ENCODE data around the gene ADAMTSL1. TPM values are rescaled to one million over a fixed set of nuclear protein-coding genes. Genes with fewer than 3 reads are reported as not detected.

The ADAMTSL1 gene
- total and polyA plus RNA-seq, 2 of the 8 experiments (the other 6 are each of a cell fraction or from before 2014, with no cell fraction given) = 0.84 to 1.1 TPM

DNA sequence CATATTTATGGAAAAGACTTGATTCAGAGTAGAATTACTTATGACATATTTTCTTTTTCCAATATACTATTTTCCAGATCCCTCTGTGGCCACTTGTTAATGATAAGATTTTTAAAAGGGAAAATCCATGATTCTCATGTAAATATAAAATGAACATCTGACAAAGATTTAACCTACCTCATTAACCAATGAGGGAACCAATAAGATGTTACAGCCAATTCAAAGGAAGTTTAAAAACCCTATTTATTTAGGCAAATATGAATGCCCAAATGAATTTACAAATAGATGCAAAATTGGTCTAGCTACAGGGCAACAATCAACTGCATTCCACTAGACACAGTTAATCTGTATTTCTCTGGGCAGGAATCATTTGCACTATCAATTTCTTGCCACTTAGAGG, 226.8 kb downstream of the ADAMTSL1 start:
- ChIA-PET CTCF (ENCODE audit: partially characterized antibody) (interaction anchor here (1.9 kb wide), 1 partner anchor 9 kb away, joined by 5 read pairs; no protein-coding TSS in a partner anchor), POLR2A (ENCODE audit: partially characterized antibody) (no interaction called here)
- H3K36me3 ChIP-seq (ENCODE audit: control insufficient read depth in 2 of 4, insufficient read depth in 4 of 4, low read length in 3 of 4) = no peaks in the 10 kb centered on the region
- no peak overlapping the region for H2BK120ac ChIP-seq (replicated peaks; ENCODE audit: low read depth, low read length)
- H2AK5ac ChIP-seq (ENCODE audit: low read depth, low read length) = no peak overlapping the region
- no peak overlapping the region for H3K56ac ChIP-seq (replicated peaks; ENCODE audit: insufficient read length, low read depth, low read length)
- no peak overlapping the region for H2BK12ac ChIP-seq (ENCODE audit: low read depth, low read length)
- no peak overlapping the region for H4K91ac ChIP-seq (replicated peaks; ENCODE audit: insufficient read length, low read length)
- H3K23me2 ChIP-seq (ENCODE audit: low read depth, low read length) = peaks cover 1% of the 10 kb centered on the region; the same call in 1 of the 2 replicates
- H3K79me1 ChIP-seq (ENCODE audit: low read depth, low read length) = no peaks in the 10 kb centered on the region
- H3K4me2 ChIP-seq (ENCODE audit: insufficient read depth in 1 of 2, low read depth in 2 of 2, low read length in 2 of 2) = no peak overlapping the region
- H4K5ac ChIP-seq (ENCODE audit: insufficient read length, low read depth, low read length) = no peak overlapping the region
- H2BK20ac ChIP-seq (ENCODE audit: low read length) = no peak overlapping the region
- no peak overlapping the region for H3K14ac ChIP-seq (ENCODE audit: insufficient read length)
- H3K4me3 ChIP-seq (ENCODE audit: extremely low read depth in 1 of 4, insufficient read depth in 2 of 4, low read depth in 3 of 4, low read length in 4 of 4) = no peak overlapping the region
- peaks cover 7 to 10% of the 10 kb centered on the region in 2 experiments; a peak in 3 of 4 replicates for H3K9me3 ChIP-seq (ENCODE audit: insufficient read depth in 2 of 2, low read depth in 1 of 2, low read length in 1 of 2)
- H2AFZ ChIP-seq (ENCODE audit: low read length) = no peak overlapping the region
- H3K4ac ChIP-seq (replicated peaks; ENCODE audit: insufficient read length, low read depth, low read length) = no peak overlapping the region
- H4K8ac ChIP-seq (ENCODE audit: extremely low read depth, insufficient read depth, low read length) = no peak overlapping the region
- no peak overlapping the region for H3K9ac ChIP-seq (replicated peaks in 1 of 4; ENCODE audit: extremely low read depth in 1 of 4, low read depth in 3 of 4, low read length in 3 of 4)
- no peak overlapping the region for H2BK15ac ChIP-seq (ENCODE audit: low read length)
- H3K18ac ChIP-seq (ENCODE audit: extremely low read depth, low read length) = no peak overlapping the region
- H4K20me1 ChIP-seq (replicated peaks in 1 of 2; ENCODE audit: control insufficient read depth in 1 of 2, insufficient read depth in 2 of 2, low read length in 2 of 2) = no peaks in the 10 kb centered on the region
- FAIRE-seq = no peak
- H3K27me3 ChIP-seq (replicated peaks in 1 of 4; ENCODE audit: control insufficient read depth in 3 of 4, extremely low read depth in 1 of 4, insufficient read depth in 3 of 4, low read length in 3 of 4) = no peaks in the 10 kb centered on the region
- DNase-seq (ENCODE audit: low read depth in 1 of 2, low spot score in 2 of 2) = no peak
- no peak overlapping the region for H2BK5ac ChIP-seq (ENCODE audit: low read depth, low read length)
- H3K27ac ChIP-seq (ENCODE audit: low read depth, low read length) = no peak overlapping the region
- no peaks in the 10 kb centered on the region for H3K4me1 ChIP-seq (replicated peaks in 1 of 4; ENCODE audit: control insufficient read depth in 3 of 4, insufficient read depth in 4 of 4, low read length in 3 of 4)
- no peaks in the 10 kb centered on the region for H3K79me2 ChIP-seq (ENCODE audit: control insufficient read depth in 1 of 2, insufficient read depth in 2 of 2, low read length in 2 of 2)
- no peak overlapping the region for H3K23ac ChIP-seq (ENCODE audit: insufficient read length)
- no peak for TF ChIP-seq POU5F1 (IDR thresholded peaks at IDR 0.05; ENCODE audit: low read depth, low read length)
- TF ChIP-seq, protein P1, sequence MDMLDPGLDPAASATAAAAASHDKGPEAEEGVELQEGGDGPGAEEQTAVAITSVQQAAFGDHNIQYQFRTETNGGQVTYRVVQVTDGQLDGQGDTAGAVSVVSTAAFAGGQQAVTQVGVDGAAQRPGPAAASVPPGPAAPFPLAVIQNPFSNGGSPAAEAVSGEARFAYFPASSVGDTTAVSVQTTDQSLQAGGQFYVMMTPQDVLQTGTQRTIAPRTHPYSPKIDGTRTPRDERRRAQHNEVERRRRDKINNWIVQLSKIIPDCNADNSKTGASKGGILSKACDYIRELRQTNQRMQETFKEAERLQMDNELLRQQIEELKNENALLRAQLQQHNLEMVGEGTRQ (IDR thresholded peaks at IDR 0.05; ENCODE audit: low read length) = no peak
- no peak for TF ChIP-seq ZNF274 (IDR thresholded peaks at IDR 0.05; ENCODE audit: borderline replicate concordance, extremely low read depth, low read length)
- no peak for TF ChIP-seq RFX5 (IDR thresholded peaks at IDR 0.05; ENCODE audit: borderline replicate concordance, low read depth, low read length)
- no peak for TF ChIP-seq KDM1A (IDR thresholded peaks at IDR 0.05; ENCODE audit: borderline replicate concordance, low read length)
- no peak for TF ChIP-seq CTBP2 (IDR thresholded peaks at IDR 0.05; ENCODE audit: borderline replicate concordance, insufficient read depth, insufficient read length, low read length)
- no peak for TF ChIP-seq RXRA (IDR thresholded peaks at IDR 0.05; ENCODE audit: insufficient read depth, low read depth, low read length)
- no peak for TF ChIP-seq BACH1 (IDR thresholded peaks at IDR 0.05; ENCODE audit: low read length)
- TF ChIP-seq EGR1 (IDR thresholded peaks at IDR 0.05; ENCODE audit: borderline replicate concordance, low read depth, low read length) = no peak
- no peak for TF ChIP-seq GABPA (IDR thresholded peaks at IDR 0.05; ENCODE audit: borderline replicate concordance, insufficient read depth, low read length)
- no peak for TF ChIP-seq TBP (IDR thresholded peaks at IDR 0.05; ENCODE audit: low read depth, low read length)
- no peak for TF ChIP-seq SP2 (IDR thresholded peaks at IDR 0.05; ENCODE audit: low read length)
- no peak for TF ChIP-seq NRF1 (IDR thresholded peaks at IDR 0.05; ENCODE audit: low read depth, low read length)
- TF ChIP-seq, protein P2, sequence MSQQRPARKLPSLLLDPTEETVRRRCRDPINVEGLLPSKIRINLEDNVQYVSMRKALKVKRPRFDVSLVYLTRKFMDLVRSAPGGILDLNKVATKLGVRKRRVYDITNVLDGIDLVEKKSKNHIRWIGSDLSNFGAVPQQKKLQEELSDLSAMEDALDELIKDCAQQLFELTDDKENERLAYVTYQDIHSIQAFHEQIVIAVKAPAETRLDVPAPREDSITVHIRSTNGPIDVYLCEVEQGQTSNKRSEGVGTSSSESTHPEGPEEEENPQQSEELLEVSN (IDR thresholded peaks at IDR 0.05) = no peak

Measured in H1 (cell line).